Prostate gland (tissue), 2 donors: ENCODE results near the gene TBC1D14. TPM values are rescaled to one million over a fixed set of nuclear protein-coding genes. Genes with fewer than 3 reads are reported as not detected.
"Not testable (repeated sequence)": the region's sequence is repeated elsewhere in the genome, so short reads cannot be mapped to it uniquely, and the experiment has no call there.

Experiments used
- DNase-seq: peaks from one replicate; pipeline ENCODE4 v3.0.0-alpha.2; 2019; ENCODE audit warnings: low spot score
- H3K27ac ChIP-seq, 2 donors: fragments of 200-600 bp; sonication (generic); 2 replicates each; pipeline ENCODE4 v1.5.1; 2017 to 2019
- H3K27me3 ChIP-seq: fragments of 200-600 bp; sonication (generic); replicated peaks from 2 replicates; pipeline ENCODE4 v1.5.1; 2019; ENCODE audit not compliant: insufficient read depth
- H3K36me3 ChIP-seq, 2 donors: fragments of 200-600 bp; sonication (generic); 1 replicate in 1 of 2; 2 replicates in 1 of 2; pipeline versions ENCODE4 v1.5.1 to v1.8.1; 2017 to 2019
- H3K4me1 ChIP-seq: fragments of 200-600 bp; sonication (generic); replicated peaks from 2 replicates; pipeline ENCODE4 v1.5.1; 2019
- H3K4me3 ChIP-seq, 2 donors: fragments of 200-600 bp; sonication (generic); 2 replicates each; pipeline ENCODE4 v1.5.1; 2017 to 2019
- H3K9me3 ChIP-seq: fragments of 200-600 bp; sonication (generic); 2 replicates; pipeline ENCODE4 v1.5.1; 2017
- POLR2A ChIP-seq: fragments of 450-650 bp; IDR thresholded peaks from one replicate; pipeline ENCODE4 v1.6.1; 2016; ENCODE audit warnings: antibody characterized with exemption, mild to moderate bottlenecking
- POLR2AphosphoS5 ChIP-seq: sonication (generic); formaldehyde crosslinking; IDR thresholded peaks from one replicate; pipeline ENCODE4 v1.6.1; 2017; ENCODE audit warnings: antibody characterized with exemption
- WGBS: methylation state at CpG from one replicate; pipeline ENCODE4 v1.1.5; 2018; 5-methylcytosine and 5-hydroxymethylcytosine counted together
- intact Hi-C: fragments of 100-400 bp; cut with DNase I; formaldehyde crosslinking; loops from one replicate; pipeline ENCODE4 v1.14.2; 2022
- total RNA-seq, 2 donors: library from RNA; depleted of rRNA; stranded (reverse); fragments of >200 nt; gene quantifications; one replicate each; pipeline ENCODE4 v1.1.0, GENCODE V29; 2016
- TF ChIP-seq, protein P1 (sequence below), 4 experiments: fragments of 200-600 bp in 2 of 4; fragments of 450-650 bp in 2 of 4; sonication (generic) in 2 of 4; IDR thresholded peaks; 1 replicate in 3 of 4; 2 replicates in 1 of 4; pipeline ENCODE4 v1.5.1; 2016 to 2019; ENCODE audit warnings: antibody characterized with exemption in 4 of 4, mild to moderate bottlenecking in 2 of 4, moderate library complexity in 2 of 4

TBC1D14 gene
- total RNA-seq, 2 donors from 2014 or later = 56.2 to 90.5 TPM

DNA sequence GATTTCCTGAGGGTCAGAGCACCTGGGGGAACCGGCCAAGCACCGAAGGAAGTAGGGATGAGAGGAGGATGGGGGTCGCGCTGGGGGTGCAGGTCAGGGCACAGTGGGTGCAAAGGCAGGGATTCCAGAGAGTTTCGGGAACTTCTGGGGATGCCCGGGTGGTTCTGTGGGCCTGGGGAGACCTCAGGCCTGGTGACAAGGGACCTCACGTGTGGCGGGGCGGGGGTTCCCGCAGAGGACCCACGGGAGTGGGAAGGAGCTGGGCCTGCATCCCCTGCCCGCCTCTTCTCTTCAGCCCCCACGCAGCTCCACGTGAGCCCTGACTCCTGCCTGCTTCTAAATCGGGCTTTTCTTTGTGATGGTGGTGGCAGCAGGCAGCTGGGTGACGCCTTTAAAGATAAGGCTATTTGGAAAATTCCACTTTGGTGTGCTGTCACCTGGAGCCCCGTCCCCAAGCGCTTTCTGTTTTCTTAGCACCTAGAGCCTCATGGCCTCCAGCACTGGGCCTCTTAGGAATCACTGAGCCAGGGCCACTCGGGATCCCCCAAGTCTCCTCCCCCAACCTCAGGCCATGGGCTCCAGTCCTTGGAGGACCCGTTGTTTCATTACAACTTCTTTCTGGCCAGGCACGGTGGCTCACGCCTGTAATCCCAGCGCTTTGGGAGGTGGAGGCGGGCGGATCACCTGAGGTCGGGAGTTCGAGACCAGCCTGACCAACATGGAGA, 7.1 kb upstream of the TBC1D14 start:
- no peak for DNase-seq
- TF ChIP-seq POLR2A = no peak
- TF ChIP-seq, protein P1, sequence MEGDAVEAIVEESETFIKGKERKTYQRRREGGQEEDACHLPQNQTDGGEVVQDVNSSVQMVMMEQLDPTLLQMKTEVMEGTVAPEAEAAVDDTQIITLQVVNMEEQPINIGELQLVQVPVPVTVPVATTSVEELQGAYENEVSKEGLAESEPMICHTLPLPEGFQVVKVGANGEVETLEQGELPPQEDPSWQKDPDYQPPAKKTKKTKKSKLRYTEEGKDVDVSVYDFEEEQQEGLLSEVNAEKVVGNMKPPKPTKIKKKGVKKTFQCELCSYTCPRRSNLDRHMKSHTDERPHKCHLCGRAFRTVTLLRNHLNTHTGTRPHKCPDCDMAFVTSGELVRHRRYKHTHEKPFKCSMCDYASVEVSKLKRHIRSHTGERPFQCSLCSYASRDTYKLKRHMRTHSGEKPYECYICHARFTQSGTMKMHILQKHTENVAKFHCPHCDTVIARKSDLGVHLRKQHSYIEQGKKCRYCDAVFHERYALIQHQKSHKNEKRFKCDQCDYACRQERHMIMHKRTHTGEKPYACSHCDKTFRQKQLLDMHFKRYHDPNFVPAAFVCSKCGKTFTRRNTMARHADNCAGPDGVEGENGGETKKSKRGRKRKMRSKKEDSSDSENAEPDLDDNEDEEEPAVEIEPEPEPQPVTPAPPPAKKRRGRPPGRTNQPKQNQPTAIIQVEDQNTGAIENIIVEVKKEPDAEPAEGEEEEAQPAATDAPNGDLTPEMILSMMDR (IDR thresholded peaks at IDR 0.05) = no peak
- TF ChIP-seq POLR2AphosphoS5 = no peak
- intact Hi-C loops = no loop called here
- Histone ChIP-seq H3K27me3 (no peaks in the 10 kb centered on the region), H3K4me3 (no peak overlapping the region), H3K27ac (no peak overlapping the region), H3K9me3 (no peaks in the 10 kb centered on the region), H3K36me3 (no peaks in the 10 kb centered on the region), H3K4me1 (no peaks in the 10 kb centered on the region)
- 80% methylated on average over 24 of the region's 27 CpGs for WGBS

DNA sequence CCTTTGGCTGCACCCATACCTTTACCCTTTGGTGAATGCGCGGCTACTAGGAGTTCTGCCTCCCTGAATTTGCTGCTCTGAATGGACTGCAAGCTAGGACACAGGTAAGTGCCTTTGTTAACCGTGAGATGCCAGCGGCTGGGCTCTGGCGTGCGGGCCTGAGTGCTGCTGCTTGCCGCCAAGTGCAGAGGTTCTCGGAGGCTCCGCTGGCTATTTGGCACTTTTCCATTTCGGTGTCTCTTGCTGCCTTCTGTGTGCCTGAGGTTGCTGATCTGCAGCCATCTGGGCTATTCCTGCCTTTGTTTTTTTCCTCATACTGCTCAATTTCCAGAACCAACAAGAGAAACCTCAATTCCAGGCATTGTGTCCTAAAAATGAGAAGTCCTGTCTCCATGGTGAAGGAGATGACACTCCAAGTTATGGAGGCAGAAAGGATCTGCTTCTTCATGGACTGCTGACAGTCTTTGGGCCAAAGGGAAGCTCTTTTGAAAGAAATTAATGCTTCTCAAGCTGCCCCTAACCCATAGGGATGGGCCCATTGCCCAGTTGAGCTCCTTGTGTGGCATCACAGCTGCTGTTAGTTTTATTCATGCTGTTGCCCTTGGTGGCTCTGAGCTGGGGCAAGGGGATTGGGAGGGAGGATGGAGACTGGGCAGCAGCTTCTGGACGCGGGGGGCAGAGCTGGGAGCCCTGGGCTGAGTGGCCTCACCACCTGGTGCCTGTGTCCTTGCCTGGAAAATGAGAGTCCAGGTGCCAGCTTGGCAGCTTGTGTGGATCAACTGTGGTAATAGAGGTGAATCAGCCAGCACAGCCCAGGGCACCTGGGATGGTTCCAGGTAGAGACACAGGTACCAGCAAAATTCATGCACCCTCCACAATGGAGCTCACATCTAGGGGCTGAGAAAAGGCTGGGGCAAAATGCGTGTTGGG, 3.8 kb upstream of the TBC1D14 start:
- Histone ChIP-seq H3K36me3 (no peaks in the 10 kb centered on the region), H3K9me3 (no peaks in the 10 kb centered on the region), H3K4me3 (no peak overlapping the region), H3K27ac (no peak overlapping the region), H3K4me1 (peaks cover 11% of the 10 kb centered on the region), H3K27me3 (no peaks in the 10 kb centered on the region)
- 81% methylated on average over 13 of the region's 13 CpGs for WGBS
- intact Hi-C loops = no loop called here
- DNase-seq = no peak
- TF ChIP-seq POLR2AphosphoS5 (no peak), POLR2A (no peak)
- TF ChIP-seq, protein P1 (IDR thresholded peaks at IDR 0.05) = no peak

DNA sequence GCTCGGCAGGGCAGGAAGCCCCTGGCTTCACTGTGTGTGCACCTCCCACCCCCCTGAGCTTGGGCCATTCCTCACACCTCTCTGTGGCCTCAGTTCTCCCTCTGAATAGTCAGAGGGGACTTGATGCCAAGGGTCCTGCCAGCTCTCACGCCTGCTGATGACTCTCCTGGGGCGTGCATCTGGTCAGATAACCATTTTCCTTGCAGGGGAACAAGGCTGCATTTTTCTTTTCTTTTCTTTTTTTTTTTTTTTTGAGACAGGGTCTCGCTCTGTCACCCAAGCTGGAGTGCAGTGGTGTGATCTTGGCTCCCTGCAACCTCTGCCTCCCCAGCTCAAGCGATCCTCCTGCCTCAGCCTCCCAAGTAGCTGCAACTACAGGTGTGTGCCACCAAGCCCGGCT, 3.1 kb upstream of the TBC1D14 start:
- DNase-seq, H3K9me3 ChIP-seq, intact Hi-C loops, H3K27me3 ChIP-seq, H3K36me3 ChIP-seq, H3K27ac ChIP-seq, H3K4me3 ChIP-seq: not testable (repeated sequence)
- 95% methylated on average over 6 of the region's 6 CpGs for WGBS
- peaks cover 11% of the 10 kb centered on the region for H3K4me1 ChIP-seq

DNA sequence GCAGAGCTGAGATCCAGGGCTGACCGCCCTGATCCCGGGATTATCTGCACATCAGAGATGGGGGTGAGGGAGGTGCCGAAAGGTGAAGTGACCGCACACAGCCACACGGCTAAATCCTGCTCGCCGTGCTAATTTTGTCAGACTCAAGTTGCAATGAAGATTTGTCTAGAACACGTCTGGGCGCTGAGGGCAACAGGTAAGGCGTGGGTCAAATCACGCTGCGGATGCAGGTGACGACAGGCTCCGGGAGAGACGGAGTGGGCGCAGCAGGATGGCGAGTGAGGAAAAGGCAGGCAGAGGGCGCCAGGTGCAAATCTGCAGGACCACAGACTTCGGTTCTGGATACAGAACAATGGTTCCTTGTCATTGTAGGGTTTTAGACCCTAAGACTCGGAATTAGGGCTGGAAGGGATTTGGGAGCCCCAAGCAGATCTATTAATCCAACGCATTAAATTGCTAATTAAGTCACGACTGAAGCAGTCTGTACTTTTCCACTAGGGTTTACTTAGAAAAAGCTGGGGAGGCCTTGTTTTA, 1.9 kb upstream of the TBC1D14 start:
- H3K4me1 ChIP-seq = peaks cover 11% of the 10 kb centered on the region
- TF ChIP-seq POLR2A = no peak
- TF ChIP-seq, protein P1 (IDR thresholded peaks at IDR 0.05) = peak in 3 of 4 experiments; percentile 51 to 73 (median 70)
- peak; percentile 33 for TF ChIP-seq POLR2AphosphoS5
- intact Hi-C loops = loop anchor here (2.0 kb wide), 2 partner anchors 79 to 161 kb away; partner anchors contain the start of gene GRPEL1
- no peaks in the 10 kb centered on the region for H3K9me3 ChIP-seq
- no peaks in the 10 kb centered on the region for H3K27me3 ChIP-seq
- H3K27ac ChIP-seq = peak overlapping the region in 1 of 2 donors; percentile 99
- WGBS = 27% methylated on average over 22 of the region's 22 CpGs
- H3K36me3 ChIP-seq = no peaks in the 10 kb centered on the region
- H3K4me3 ChIP-seq = no peak overlapping the region
- DNase-seq = peak; percentile 62

DNA sequence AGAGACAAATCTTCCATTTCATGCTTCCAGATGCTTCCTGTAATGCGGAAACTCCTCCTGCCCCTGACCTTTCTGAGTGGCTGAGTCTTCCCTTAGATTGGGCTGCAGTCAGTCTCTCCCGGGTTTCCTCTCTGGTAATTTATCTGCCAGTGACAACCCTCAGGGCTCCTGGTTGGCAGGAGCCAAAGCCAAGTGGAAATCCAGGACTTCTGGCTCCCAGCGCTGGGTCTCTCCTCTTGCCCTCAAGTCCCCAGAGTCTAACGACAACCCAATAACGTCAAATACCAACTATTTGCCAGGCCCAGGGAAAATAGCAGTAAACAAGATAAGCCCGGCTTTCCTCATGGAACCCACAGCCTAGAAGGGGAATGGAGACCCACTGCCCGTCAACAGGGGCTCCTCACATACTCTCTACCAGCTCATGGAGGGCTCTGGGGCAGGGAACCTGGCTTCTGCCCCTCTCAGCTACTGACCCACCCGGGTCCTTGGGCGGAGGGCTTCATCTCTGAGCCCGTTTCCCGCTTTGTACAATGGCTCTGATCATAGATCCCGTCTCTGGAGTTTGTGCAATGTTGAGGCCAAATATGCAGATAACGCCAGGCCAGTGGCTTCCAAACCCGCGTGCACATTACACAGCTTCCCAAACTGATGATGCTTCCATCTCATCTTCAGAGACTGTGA, 1.1 kb upstream of the TBC1D14 start:
- TF ChIP-seq, protein P1 (IDR thresholded peaks at IDR 0.05) = no peak
- TF ChIP-seq POLR2A = no peak
- no peak for TF ChIP-seq POLR2AphosphoS5
- DNase-seq = no peak
- 27% methylated on average over 15 of the region's 15 CpGs for WGBS
- H3K4me1 ChIP-seq = peaks cover 11% of the 10 kb centered on the region
- no peaks in the 10 kb centered on the region for H3K27me3 ChIP-seq
- H3K9me3 ChIP-seq = no peaks in the 10 kb centered on the region
- peak overlapping the region; percentile 88 to 97 for H3K4me3 ChIP-seq
- no peaks in the 10 kb centered on the region for H3K36me3 ChIP-seq
- intact Hi-C loops = loop anchor here (2.0 kb wide), 2 partner anchors 78 to 160 kb away; partner anchors contain the start of gene GRPEL1
- peak overlapping the region; percentile 99 for H3K27ac ChIP-seq
